Upper lobe of left lung (tissue), 6 donors: Measurements from ENCODE around the gene RASSF3. TPM values are rescaled to one million over a fixed set of nuclear protein-coding genes. Genes with fewer than 3 reads are reported as not detected.

ENCODE experiments used
- ATAC-seq, 2 donors: fragments of 200-7000 bp; cut with Tn5 transposase; one replicate each; pipeline ENCODE4 v1.9.1; 2022; ENCODE audit warnings: mild to moderate bottlenecking in 2 of 2, moderate library complexity in 2 of 2; ENCODE audit not compliant: low FRiP score in 2 of 2
- DNase-seq, 2 donors: peaks; one replicate each; pipeline ENCODE4 v3.0.0-alpha.2; 2019 to 2020
- H3K27ac ChIP-seq, 4 donors: fragments of 200-600 bp; sonication (generic); one replicate each; pipeline ENCODE4 v1.5.1; 2016 to 2019
- H3K27me3 ChIP-seq, 4 donors: fragments of 200-600 bp; sonication (generic); one replicate each; pipeline ENCODE4 v1.5.1; 2017 to 2019
- H3K36me3 ChIP-seq, 4 donors: fragments of 200-600 bp; sonication (generic); one replicate each; pipeline ENCODE4 v1.5.1; 2016 to 2019
- H3K4me1 ChIP-seq, 4 donors: fragments of 200-600 bp; sonication (generic); one replicate each; pipeline ENCODE4 v1.5.1; 2018 to 2019
- H3K4me3 ChIP-seq, 4 donors: fragments of 200-600 bp; sonication (generic); one replicate each; pipeline ENCODE4 v1.5.1; 2017 to 2019; ENCODE audit warnings: mild to moderate bottlenecking in 2 of 4, moderate library complexity in 1 of 4
- H3K9me3 ChIP-seq, 4 donors: fragments of 200-600 bp; sonication (generic); one replicate each; pipeline ENCODE4 v1.5.1; 2018 to 2019
- CTCF ChIP-seq, 6 experiments: fragments of 450-650 bp in 4 of 6; fragments of 200-600 bp in 2 of 6; sonication (generic) in 2 of 6; IDR thresholded peaks; one replicate each; pipeline ENCODE4 v1.5.1; 2016 to 2019; ENCODE audit warnings: antibody characterized with exemption in 6 of 6
- EP300 ChIP-seq, 4 donors: sonication (generic); formaldehyde crosslinking; IDR thresholded peaks; one replicate each; pipeline ENCODE4 v1.5.1; 2017; ENCODE audit warnings: antibody characterized with exemption in 4 of 4, control low read depth in 2 of 4
- POLR2A ChIP-seq, 4 donors: fragments of 450-650 bp; IDR thresholded peaks; one replicate each; pipeline ENCODE4 v1.5.1; 2016 to 2017; ENCODE audit warnings: antibody characterized with exemption in 4 of 4, mild to moderate bottlenecking in 2 of 4
- POLR2AphosphoS5 ChIP-seq, 2 donors: sonication (generic); formaldehyde crosslinking; IDR thresholded peaks; one replicate each; pipeline ENCODE4 v1.5.1; 2017; ENCODE audit warnings: antibody characterized with exemption in 2 of 2
- WGBS, 2 donors: methylation state at CpG; one replicate each; pipeline ENCODE4 v1.1.5; 2017 to 2018; 5-methylcytosine and 5-hydroxymethylcytosine counted together
- total RNA-seq, 6 donors: library from RNA; depleted of rRNA in 4 of 6; stranded (reverse); fragments of >200 nt in 4 of 6; gene quantifications; one replicate each; pipeline versions ENCODE4 v1.1.0 to v1.2.1, GENCODE V29; 2016 to 2021
- donor health status: DM: no; HTN: no; CAD: no; lungs with moderate emphysema.
- donor health status: DM: no; HTN: yes; CAD: no; lungs with severe emphysema.

The RASSF3 gene
- total RNA-seq, 6 donors from 2014 or later, result 25.0 to 104 (median 46.0) TPM

GRCh38 chr12:64587447-64587846 is 22.8 kb upstream of the RASSF3 start:
- no peak overlapping the region for H3K27ac ChIP-seq
- no peaks in the 10 kb centered on the region for H3K27me3 ChIP-seq
- WGBS, 2 donors, result 78 to 90% methylated on average over 5 of the region's 5 CpGs
- DNase-seq (no peak), ATAC-seq (no peak)
- H3K36me3 ChIP-seq, result no peaks in the 10 kb centered on the region
- no peaks in the 10 kb centered on the region for H3K9me3 ChIP-seq
- no peak for TF ChIP-seq POLR2AphosphoS5 (IDR thresholded peaks at IDR 0.05)
- no peak for TF ChIP-seq CTCF (IDR thresholded peaks at IDR 0.05)
- TF ChIP-seq POLR2A (IDR thresholded peaks at IDR 0.05), result no peak
- no peak for TF ChIP-seq EP300 (IDR thresholded peaks at IDR 0.05)
- H3K4me1 ChIP-seq, result peaks cover 16 to 22% (median 19%) of the 10 kb centered on the region in 4 donors
- no peak overlapping the region for H3K4me3 ChIP-seq

DNA sequence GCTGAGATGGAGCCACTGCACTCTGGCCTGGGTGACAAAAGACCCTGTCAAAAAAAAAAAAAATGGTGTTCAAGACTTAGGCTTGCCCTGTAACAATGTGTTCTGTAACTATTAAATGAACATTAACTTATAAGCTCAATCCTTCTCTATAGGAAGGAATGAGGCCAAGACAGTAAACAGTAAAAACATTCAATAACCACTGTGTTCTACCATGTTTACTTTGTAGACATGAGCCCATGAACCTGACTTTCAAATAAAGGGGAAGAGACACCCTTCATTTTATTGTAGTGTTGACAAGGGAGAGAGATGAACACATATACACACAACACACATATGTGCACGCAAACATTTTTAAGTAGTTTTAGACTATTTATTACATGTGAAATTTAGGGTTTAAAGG is 20.1 kb upstream of the RASSF3 start:
- no peak for ATAC-seq
- no peak for TF ChIP-seq EP300 (IDR thresholded peaks at IDR 0.05)
- no peak for TF ChIP-seq POLR2AphosphoS5 (IDR thresholded peaks at IDR 0.05)
- TF ChIP-seq CTCF (IDR thresholded peaks at IDR 0.05), result no peak
- TF ChIP-seq POLR2A (IDR thresholded peaks at IDR 0.05), result no peak
- Histone ChIP-seq H3K27ac (no peak overlapping the region), H3K36me3 (no peaks in the 10 kb centered on the region), H3K4me1 (peaks cover 0 to 5% (median 0%) of the 10 kb centered on the region in 4 donors), H3K4me3 (no peak overlapping the region), H3K9me3 (no peaks in the 10 kb centered on the region), H3K27me3 (no peaks in the 10 kb centered on the region)
- 95 to 100% methylated on average over 1 of the region's 1 CpG for WGBS, 2 donors
- no peak for DNase-seq

- no peaks in the 10 kb centered on the region for H3K27me3 ChIP-seq
- 81% methylated on average over 6 of the region's 6 CpGs for WGBS, 2 donors
- no peak overlapping the region for H3K4me3 ChIP-seq
- TF ChIP-seq CTCF (IDR thresholded peaks at IDR 0.05) (no peak), POLR2AphosphoS5 (IDR thresholded peaks at IDR 0.05) (peak in 1 of 2 donors; percentile 44), POLR2A (IDR thresholded peaks at IDR 0.05) (peak in 1 of 4 donors; percentile 7)
- peaks cover 11 to 22% (median 15%) of the 10 kb centered on the region in 4 donors for H3K4me1 ChIP-seq
- H3K36me3 ChIP-seq, result no peaks in the 10 kb centered on the region
- H3K27ac ChIP-seq, result peak overlapping the region; percentile 36 to 69 (median 64)
- ATAC-seq (peak; percentile 26 to 85), DNase-seq (peak in 1 of 2 donors; percentile 65)
- H3K9me3 ChIP-seq, result no peaks in the 10 kb centered on the region
These were observed 14.2 kb upstream of the RASSF3 start for GRCh38 chr12:64595863-64596793.

GRCh38 chr12:64598831-64599230 is 11.5 kb upstream of the RASSF3 start:
- 26 to 60% methylated on average over 4 of the region's 4 CpGs for WGBS, 2 donors
- ATAC-seq, result no peak

More at GRCh38 chr12:64598831-64599230, 11.5 kb upstream of the RASSF3 start:
- no peaks in the 10 kb centered on the region for H3K9me3 ChIP-seq
- peaks cover 11 to 22% (median 15%) of the 10 kb centered on the region in 4 donors for H3K4me1 ChIP-seq
- H3K27me3 ChIP-seq, result no peaks in the 10 kb centered on the region
- H3K36me3 ChIP-seq, result no peaks in the 10 kb centered on the region
- H3K27ac ChIP-seq, result peak overlapping the region in 2 of 4 donors; percentile 24 to 48
- H3K4me3 ChIP-seq, result no peak overlapping the region
- TF ChIP-seq POLR2A (IDR thresholded peaks at IDR 0.05) (no peak), POLR2AphosphoS5 (IDR thresholded peaks at IDR 0.05) (no peak), EP300 (IDR thresholded peaks at IDR 0.05) (no peak), CTCF (IDR thresholded peaks at IDR 0.05) (no peak)
- no peak for DNase-seq
